Neural cell (in vitro differentiated cells): ENCODE data around the gene STK24. TPM values are rescaled to one million over a fixed set of nuclear protein-coding genes. Genes with fewer than 3 reads are reported as not detected.

Source experiments
- H2AFZ ChIP-seq: fragments of 200-600, 300-800 bp; sonication (generic), shearing (Covaris generic); 2 replicates; pipeline ENCODE4 v1.6.0; 2014; ENCODE audit warnings: low read depth, mild to moderate bottlenecking, antibody characterized with exemption, low read length, moderate library complexity
- H3F3A ChIP-seq: fragments of 200-600 bp; shearing (Covaris generic); 2 replicates; pipeline ENCODE4 v1.6.1; 2016; ENCODE audit warnings: mild to moderate bottlenecking, moderate library complexity, mixed read lengths, antibody characterized with exemption, low read length; ENCODE audit not compliant: insufficient read depth, poor library complexity, severe bottlenecking
- H3K27ac ChIP-seq: fragments of 200-600, 300-800 bp; sonication (generic), shearing (Covaris generic); 2 replicates; pipeline ENCODE4 v1.5.1; 2014; ENCODE audit warnings: mild to moderate bottlenecking, low read length, moderate library complexity
- H3K27me3 ChIP-seq: fragments of 300-800, 200-600 bp; sonication (generic), shearing (Covaris generic); 2 replicates; pipeline ENCODE4 v1.6.0; 2014; ENCODE audit warnings: mild to moderate bottlenecking, low read depth, low read length, moderate library complexity; ENCODE audit not compliant: insufficient read depth
- H3K36me3 ChIP-seq: fragments of 300-800, 200-600 bp; sonication (generic), shearing (Covaris generic); 2 replicates; pipeline ENCODE4 v1.5.1; 2014; ENCODE audit warnings: mild to moderate bottlenecking, antibody characterized with exemption, low read length, moderate library complexity; ENCODE audit not compliant: insufficient read depth
- H3K4me2 ChIP-seq: fragments of 300-800, 200-600 bp; sonication (generic), shearing (Covaris generic); 2 replicates; pipeline ENCODE4 v1.6.0; 2014; ENCODE audit warnings: mild to moderate bottlenecking, low read length
- H3K4me3 ChIP-seq: fragments of 300-800, 200-600 bp; sonication (generic), shearing (Covaris generic); 2 replicates; pipeline ENCODE4 v1.5.1; 2014; ENCODE audit warnings: mild to moderate bottlenecking, low read length, moderate library complexity
- H3K79me2 ChIP-seq: fragments of 200-600 bp; shearing (Covaris generic); replicated peaks from 2 replicates; pipeline ENCODE4 v1.6.0; 2014; ENCODE audit warnings: mild to moderate bottlenecking, low read length, moderate library complexity; ENCODE audit not compliant: insufficient read depth
- H3K9ac ChIP-seq: fragments of 300-800, 200-600 bp; sonication (generic), shearing (Covaris generic); 2 replicates; pipeline ENCODE4 v1.6.1; 2016; ENCODE audit warnings: mild to moderate bottlenecking, low read length, mixed read lengths
- H3K9me2 ChIP-seq: fragments of 200-600 bp; shearing (Covaris generic); 2 replicates; pipeline ENCODE4 v1.6.1; 2016; ENCODE audit warnings: mild to moderate bottlenecking, low read length, mixed read lengths; ENCODE audit not compliant: insufficient read depth
- H3K9me3 ChIP-seq: fragments of 200-600, 300-800 bp; sonication (generic), shearing (Covaris generic); 2 replicates; pipeline ENCODE4 v1.6.1; 2016; ENCODE audit warnings: mild to moderate bottlenecking, mixed run types, low read length, moderate library complexity, mixed read lengths
- H4K20me1 ChIP-seq: fragments of 200-600 bp; shearing (Covaris generic); 2 replicates; pipeline ENCODE4 v1.6.1; 2016; ENCODE audit warnings: mild to moderate bottlenecking, mixed run types; ENCODE audit not compliant: insufficient read depth
- EP300 ChIP-seq: fragments of 450-650 bp; conservative IDR thresholded peaks from 2 replicates; pipeline ENCODE4 v1.6.1; 2014; ENCODE audit warnings: antibody characterized with exemption, mild to moderate bottlenecking, moderate library complexity; ENCODE audit not compliant: poor library complexity, severe bottlenecking
- EZH2 ChIP-seq: fragments of 200-600, 300-800 bp; shearing (Covaris generic), sonication (generic); IDR thresholded peaks from 2 replicates; pipeline ENCODE4 v1.6.1; 2014; ENCODE audit warnings: antibody characterized with exemption, low read length, borderline replicate concordance, mild to moderate bottlenecking; ENCODE audit not compliant: insufficient read depth, poor library complexity, severe bottlenecking
- MXI1 ChIP-seq: fragments of 450-650 bp; conservative IDR thresholded peaks from 2 replicates; pipeline ENCODE4 v1.6.1; 2014; ENCODE audit warnings: antibody characterized with exemption, mild to moderate bottlenecking; ENCODE audit not compliant: poor library complexity, severe bottlenecking
- POLR2AphosphoS5 ChIP-seq: IDR thresholded peaks from 2 replicates; pipeline ENCODE4 v1.6.1; 2012
- RAD21 ChIP-seq: fragments of 450-650 bp; conservative IDR thresholded peaks from 2 replicates; pipeline ENCODE4 v1.6.1; 2014; ENCODE audit warnings: antibody characterized with exemption, mild to moderate bottlenecking, moderate library complexity
- SMC3 ChIP-seq: fragments of 450-650 bp; conservative IDR thresholded peaks from 2 replicates; pipeline ENCODE4 v1.6.1; 2014; ENCODE audit warnings: antibody characterized with exemption, mild to moderate bottlenecking, moderate library complexity; ENCODE audit not compliant: poor library complexity
- TAF1 ChIP-seq: IDR thresholded peaks from 2 replicates; pipeline ENCODE4 v1.6.1; 2012; ENCODE audit warnings: low read depth
- polyA plus RNA-seq: library from polyadenylated mRNA; depleted of rRNA; stranded (reverse); fragments of >200 nt; gene quantifications from 2 replicates; pipeline ENCODE4 v1.2.3, GENCODE V29; 2014
- TF ChIP-seq, protein P1 (sequence below): IDR thresholded peaks from 2 replicates; pipeline ENCODE4 v1.6.1; 2012; ENCODE audit warnings: borderline replicate concordance
- TF ChIP-seq, protein P2 (sequence below): fragments of 450-650 bp; IDR thresholded peaks from 2 replicates; pipeline ENCODE4 v1.5.1; 2014; ENCODE audit warnings: antibody characterized with exemption, mild to moderate bottlenecking, moderate library complexity; ENCODE audit not compliant: poor library complexity, severe bottlenecking

The STK24 gene
- polyA plus RNA-seq, 1 donor from 2014 or later: 66.0 TPM

DNA sequence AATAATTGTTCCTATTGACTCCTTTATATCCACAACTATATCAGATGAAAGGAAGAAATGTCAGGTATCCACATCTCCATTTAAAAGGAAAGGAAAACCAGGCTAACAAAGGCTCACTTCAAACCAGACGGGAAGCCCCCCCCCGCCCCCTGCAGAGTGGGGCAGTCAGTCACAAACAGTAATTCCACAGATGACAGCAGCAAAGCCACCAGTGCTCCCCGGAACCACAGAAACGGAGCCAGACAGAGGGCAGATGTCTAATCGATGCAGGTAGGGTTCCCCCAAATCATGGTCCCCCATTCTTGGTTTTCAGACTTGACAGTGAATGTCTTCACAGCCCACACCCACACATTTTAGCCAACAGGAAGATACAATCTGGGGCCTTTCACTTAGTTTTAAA is 100.8 kb downstream of the STK24 start:
- H3K9me3 ChIP-seq: no peaks in the 10 kb centered on the region
- no peaks in the 10 kb centered on the region for H3K27me3 ChIP-seq
- H3K27ac ChIP-seq: no peak overlapping the region
- H3K9me2 ChIP-seq: no peaks in the 10 kb centered on the region
- no peaks in the 10 kb centered on the region for H3F3A ChIP-seq
- H3K9ac ChIP-seq: no peak overlapping the region
- H3K79me2 ChIP-seq: no peaks in the 10 kb centered on the region
- no peak overlapping the region for H3K4me3 ChIP-seq
- H3K36me3 ChIP-seq: no peaks in the 10 kb centered on the region
- no peak overlapping the region for H2AFZ ChIP-seq
- no peak overlapping the region for H3K4me2 ChIP-seq
- TF ChIP-seq, protein P1, sequence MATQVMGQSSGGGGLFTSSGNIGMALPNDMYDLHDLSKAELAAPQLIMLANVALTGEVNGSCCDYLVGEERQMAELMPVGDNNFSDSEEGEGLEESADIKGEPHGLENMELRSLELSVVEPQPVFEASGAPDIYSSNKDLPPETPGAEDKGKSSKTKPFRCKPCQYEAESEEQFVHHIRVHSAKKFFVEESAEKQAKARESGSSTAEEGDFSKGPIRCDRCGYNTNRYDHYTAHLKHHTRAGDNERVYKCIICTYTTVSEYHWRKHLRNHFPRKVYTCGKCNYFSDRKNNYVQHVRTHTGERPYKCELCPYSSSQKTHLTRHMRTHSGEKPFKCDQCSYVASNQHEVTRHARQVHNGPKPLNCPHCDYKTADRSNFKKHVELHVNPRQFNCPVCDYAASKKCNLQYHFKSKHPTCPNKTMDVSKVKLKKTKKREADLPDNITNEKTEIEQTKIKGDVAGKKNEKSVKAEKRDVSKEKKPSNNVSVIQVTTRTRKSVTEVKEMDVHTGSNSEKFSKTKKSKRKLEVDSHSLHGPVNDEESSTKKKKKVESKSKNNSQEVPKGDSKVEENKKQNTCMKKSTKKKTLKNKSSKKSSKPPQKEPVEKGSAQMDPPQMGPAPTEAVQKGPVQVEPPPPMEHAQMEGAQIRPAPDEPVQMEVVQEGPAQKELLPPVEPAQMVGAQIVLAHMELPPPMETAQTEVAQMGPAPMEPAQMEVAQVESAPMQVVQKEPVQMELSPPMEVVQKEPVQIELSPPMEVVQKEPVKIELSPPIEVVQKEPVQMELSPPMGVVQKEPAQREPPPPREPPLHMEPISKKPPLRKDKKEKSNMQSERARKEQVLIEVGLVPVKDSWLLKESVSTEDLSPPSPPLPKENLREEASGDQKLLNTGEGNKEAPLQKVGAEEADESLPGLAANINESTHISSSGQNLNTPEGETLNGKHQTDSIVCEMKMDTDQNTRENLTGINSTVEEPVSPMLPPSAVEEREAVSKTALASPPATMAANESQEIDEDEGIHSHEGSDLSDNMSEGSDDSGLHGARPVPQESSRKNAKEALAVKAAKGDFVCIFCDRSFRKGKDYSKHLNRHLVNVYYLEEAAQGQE: no peak
- no peak for TF ChIP-seq SMC3
- TF ChIP-seq POLR2AphosphoS5: no peak
- no peak for TF ChIP-seq RAD21
- TF ChIP-seq, protein P2, sequence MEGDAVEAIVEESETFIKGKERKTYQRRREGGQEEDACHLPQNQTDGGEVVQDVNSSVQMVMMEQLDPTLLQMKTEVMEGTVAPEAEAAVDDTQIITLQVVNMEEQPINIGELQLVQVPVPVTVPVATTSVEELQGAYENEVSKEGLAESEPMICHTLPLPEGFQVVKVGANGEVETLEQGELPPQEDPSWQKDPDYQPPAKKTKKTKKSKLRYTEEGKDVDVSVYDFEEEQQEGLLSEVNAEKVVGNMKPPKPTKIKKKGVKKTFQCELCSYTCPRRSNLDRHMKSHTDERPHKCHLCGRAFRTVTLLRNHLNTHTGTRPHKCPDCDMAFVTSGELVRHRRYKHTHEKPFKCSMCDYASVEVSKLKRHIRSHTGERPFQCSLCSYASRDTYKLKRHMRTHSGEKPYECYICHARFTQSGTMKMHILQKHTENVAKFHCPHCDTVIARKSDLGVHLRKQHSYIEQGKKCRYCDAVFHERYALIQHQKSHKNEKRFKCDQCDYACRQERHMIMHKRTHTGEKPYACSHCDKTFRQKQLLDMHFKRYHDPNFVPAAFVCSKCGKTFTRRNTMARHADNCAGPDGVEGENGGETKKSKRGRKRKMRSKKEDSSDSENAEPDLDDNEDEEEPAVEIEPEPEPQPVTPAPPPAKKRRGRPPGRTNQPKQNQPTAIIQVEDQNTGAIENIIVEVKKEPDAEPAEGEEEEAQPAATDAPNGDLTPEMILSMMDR: no peak
- no peak for TF ChIP-seq EZH2
- TF ChIP-seq MXI1: no peak
- no peak for TF ChIP-seq TAF1
- no peak for TF ChIP-seq EP300
- H4K20me1 ChIP-seq: no peaks in the 10 kb centered on the region

GRCh38 chr13:98475522-98475921 is 101.4 kb downstream of the STK24 start:
- Histone ChIP-seq H3K4me2 (no peak overlapping the region), H3K4me3 (no peak overlapping the region), H3K9me2 (no peaks in the 10 kb centered on the region), H3K27ac (no peak overlapping the region), H3K36me3 (no peaks in the 10 kb centered on the region), H3K27me3 (no peaks in the 10 kb centered on the region), H3K9me3 (no peaks in the 10 kb centered on the region), H3K9ac (no peak overlapping the region), H2AFZ (no peak overlapping the region), H3K79me2 (no peaks in the 10 kb centered on the region), H3F3A (no peaks in the 10 kb centered on the region), H4K20me1 (no peaks in the 10 kb centered on the region)
- no peak for TF ChIP-seq TAF1
- TF ChIP-seq RAD21: no peak
- TF ChIP-seq, protein P2: no peak
- no peak for TF ChIP-seq MXI1
- TF ChIP-seq SMC3: no peak
- TF ChIP-seq, protein P1: no peak
- no peak for TF ChIP-seq EP300
- TF ChIP-seq POLR2AphosphoS5: no peak
- no peak for TF ChIP-seq EZH2
